8988T (cell line): ENCODE results near the gene BCO1.
"Not testable (repeated sequence)": the region's sequence is repeated elsewhere in the genome, so short reads cannot be mapped to it uniquely, and the experiment has no call there.

ENCODE experiments used
- DNase-seq: peaks from one replicate; pipeline ENCODE4 v3.0.0; 2011

BCO1 gene, protein sequence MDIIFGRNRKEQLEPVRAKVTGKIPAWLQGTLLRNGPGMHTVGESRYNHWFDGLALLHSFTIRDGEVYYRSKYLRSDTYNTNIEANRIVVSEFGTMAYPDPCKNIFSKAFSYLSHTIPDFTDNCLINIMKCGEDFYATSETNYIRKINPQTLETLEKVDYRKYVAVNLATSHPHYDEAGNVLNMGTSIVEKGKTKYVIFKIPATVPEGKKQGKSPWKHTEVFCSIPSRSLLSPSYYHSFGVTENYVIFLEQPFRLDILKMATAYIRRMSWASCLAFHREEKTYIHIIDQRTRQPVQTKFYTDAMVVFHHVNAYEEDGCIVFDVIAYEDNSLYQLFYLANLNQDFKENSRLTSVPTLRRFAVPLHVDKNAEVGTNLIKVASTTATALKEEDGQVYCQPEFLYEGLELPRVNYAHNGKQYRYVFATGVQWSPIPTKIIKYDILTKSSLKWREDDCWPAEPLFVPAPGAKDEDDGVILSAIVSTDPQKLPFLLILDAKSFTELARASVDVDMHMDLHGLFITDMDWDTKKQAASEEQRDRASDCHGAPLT

GRCh38 chr16:81238296-81239011 is at the start of gene BCO1:
TSS of gene BCO1 (plus strand) at chr16:81238689. CDS start at chr16:81238909, 220 bp downstream.
- no peak for DNase-seq

DNA sequence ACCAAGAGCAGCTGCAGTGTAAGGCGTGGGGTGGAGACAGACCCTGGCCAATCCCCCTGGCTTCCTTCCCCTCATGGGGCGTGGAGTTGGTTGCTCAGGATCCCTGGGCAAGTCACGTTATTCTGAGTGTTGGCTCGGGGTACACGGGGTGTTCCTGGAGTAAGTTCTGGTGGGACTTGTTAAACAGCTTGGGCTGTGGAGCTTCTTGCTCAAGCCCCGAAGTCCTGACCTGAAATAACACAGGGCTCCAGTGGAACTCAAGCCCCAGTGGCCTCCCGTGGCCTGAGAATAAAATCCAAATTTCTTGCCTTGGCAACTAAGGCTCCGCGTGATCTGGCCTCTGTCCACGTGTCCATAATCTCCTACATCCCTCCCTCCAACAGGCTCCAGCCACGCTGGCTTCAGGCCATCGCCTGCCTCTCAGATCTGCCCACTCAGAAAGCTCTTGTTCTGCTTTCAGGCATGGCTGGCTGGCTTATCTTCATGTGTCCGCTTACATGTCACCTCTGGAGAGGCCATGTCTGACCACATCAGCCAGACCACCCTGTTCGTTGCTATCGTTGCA is 49.3 kb upstream of the BCO1 start:
- DNase-seq, result no peak

GRCh38 chr16:81190667-81191066 is 47.8 kb upstream of the BCO1 start:
- no peak for DNase-seq

GRCh38 chr16:81195885-81196534 is 42.5 kb upstream of the BCO1 start:
- no peak for DNase-seq

GRCh38 chr16:81198635-81199034 is 39.9 kb upstream of the BCO1 start:
- no peak for DNase-seq

DNA sequence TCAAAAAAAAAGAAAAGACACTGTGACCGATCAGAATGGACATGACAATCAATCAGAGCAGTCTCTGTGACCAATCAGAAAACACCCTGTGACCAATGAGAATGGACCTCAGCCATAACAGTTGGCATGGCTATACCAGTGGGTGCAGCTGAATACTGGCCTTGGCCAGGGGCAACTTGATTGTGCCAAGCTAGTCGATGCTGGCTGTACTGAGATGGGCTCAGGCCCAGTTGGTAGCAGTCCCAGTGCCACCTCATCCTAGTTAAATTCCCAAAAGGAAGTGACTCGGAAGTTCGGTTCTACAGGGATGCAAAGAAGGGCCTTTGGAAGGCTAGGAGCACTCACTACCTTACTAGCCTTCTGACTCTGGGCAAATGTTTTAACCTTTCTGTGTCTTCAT is 37.2 kb upstream of the BCO1 start:
- DNase-seq, result no peak

- no peak for DNase-seq
Measured at GRCh38 chr16:81204798-81205680, 33.5 kb upstream of the BCO1 start.

DNA sequence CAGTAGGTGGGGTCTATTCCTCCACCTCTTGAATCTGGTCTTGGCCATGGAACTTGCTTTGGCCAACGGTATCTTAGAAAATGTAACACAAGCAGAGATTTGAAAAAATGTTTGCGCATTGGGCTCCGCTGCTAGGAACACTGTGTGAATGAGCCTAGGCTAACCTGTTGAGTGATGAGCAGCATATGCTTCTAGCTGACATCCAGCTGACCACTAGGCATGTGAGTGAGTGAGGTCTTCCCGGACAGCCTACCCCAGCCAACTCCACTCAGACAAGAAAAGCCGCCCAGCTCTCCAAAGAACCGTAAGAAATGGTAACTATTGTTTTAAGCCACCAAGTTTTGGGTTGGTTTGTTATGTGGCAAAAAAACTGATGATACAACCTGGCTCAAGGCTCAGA is 31.4 kb upstream of the BCO1 start:
- DNase-seq, result no peak

- DNase-seq, result no peak
Measured at GRCh38 chr16:81210807-81211206, 27.7 kb upstream of the BCO1 start.

DNA sequence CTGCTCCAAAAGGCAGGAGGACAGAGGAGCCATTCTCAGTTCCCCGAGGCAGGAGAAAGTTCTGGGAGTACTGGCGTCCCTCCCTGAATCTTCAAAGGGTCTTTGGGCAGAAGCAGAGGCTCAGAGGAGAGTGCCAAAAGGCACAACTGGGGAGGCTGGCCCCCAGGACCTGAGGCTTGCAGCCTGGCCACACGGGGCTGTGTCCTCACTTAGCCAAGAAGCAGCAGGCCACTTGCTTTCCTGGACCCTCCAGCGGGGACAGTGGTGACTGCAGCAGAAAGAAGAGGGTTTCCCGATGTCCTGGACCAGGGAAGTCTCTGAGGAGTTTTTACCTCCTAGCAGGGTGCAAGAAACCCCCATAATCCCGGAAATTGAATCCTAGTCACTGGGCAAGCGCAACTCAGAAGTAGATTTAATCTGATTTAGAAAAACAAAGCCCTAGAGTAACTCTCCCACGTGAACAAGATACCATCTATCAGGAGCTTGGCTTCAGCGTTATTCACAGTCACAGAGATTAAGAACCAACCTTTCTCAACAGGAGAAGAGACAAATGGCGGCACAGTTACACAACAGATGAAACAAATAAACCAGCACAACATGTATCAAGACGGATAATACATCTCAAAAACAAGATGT is 25.5 kb upstream of the BCO1 start:
- no peak for DNase-seq

- DNase-seq, result peak; percentile 84
Measured at GRCh38 chr16:81214745-81215166, 23.7 kb upstream of the BCO1 start.

DNA sequence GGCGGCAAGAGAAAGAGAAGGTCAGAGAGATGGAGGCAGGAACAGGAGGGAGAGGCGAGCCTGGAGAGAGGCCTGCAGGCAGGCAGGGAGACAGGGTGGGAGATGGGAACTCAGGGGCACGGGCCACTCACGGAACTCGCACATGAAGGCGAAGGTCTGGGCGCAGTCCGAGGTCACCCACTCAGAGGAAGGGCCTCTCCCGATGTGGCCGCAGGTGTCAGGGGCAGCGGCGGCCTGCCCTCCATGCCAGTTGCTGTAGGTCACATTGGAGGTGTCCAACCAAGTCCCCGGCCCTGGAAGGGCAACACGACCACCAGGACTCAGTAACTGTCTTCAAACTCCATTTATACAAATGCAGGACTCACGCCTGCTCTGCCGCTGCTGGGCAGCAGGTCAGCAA is 22.4 kb upstream of the BCO1 start:
- no peak for DNase-seq

GRCh38 chr16:81216706-81217105 is 21.8 kb upstream of the BCO1 start:
- no peak for DNase-seq

- no peak for DNase-seq
Measured at GRCh38 chr16:81219151-81219550, 19.3 kb upstream of the BCO1 start.

GRCh38 chr16:81220349-81220748 is 18.1 kb upstream of the BCO1 start:
- DNase-seq, result no peak

GRCh38 chr16:81221731-81222130 is 16.8 kb upstream of the BCO1 start:
- DNase-seq, result no peak

GRCh38 chr16:81224824-81225223 is 13.7 kb upstream of the BCO1 start:
- no peak for DNase-seq

DNA sequence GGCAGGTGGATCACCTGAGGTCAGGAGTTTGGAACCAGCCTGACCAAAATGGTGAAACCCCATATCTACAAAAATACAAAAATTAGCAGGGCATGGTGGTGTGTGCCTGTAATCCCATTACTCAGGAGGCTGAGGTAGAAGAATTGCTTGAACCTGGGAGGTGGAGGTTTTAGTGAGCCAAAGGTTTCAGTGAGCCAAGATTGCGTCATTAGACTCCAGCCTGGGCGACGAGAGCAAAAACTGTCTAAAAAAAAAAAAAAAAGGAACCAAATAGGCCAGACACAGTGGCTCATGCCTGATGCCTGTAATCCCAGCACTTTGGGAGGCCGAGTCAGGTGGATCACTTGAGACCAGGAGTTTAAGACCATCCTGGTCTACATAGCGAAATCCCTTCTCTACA is 12.8 kb upstream of the BCO1 start:
- not testable (repeated sequence) for DNase-seq

DNA sequence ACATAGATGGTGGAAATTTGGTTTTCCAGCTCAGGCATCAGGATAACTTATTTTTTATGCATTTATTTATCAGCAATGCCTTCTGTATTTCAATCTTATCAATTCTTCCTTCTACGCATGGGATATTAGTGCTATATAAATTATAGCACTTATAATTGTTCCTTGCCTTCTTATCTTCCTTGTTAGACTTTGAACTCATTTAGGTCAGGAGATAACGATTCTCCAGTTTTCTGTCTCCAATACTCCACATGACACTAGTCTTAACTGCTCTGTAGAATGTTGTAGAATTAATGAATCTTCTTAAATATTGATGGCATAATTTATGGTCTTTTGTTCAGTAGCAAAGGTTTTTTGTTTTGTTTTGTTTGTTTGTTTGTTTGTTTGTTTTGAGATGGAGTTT is 10.7 kb upstream of the BCO1 start:
- DNase-seq, result no peak

DNA sequence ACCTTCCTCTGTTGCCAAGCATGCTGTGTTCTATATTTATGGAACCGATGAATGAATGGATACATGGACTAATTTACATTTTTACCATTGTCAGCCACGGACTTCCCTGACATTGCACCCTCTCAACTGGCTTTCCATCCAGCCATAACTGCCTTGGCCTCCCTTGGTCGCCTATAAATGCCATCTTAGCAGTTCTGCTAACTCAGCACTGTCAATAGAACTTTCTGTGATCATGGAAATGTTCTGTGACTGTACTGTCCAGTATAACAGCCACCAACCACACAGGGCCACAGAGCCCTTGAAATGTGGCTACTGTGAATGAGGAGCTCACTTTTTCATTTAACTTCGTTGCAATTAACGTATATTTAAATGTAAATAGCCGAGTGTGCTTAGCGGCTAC is 8.7 kb upstream of the BCO1 start:
- DNase-seq, result no peak

DNA sequence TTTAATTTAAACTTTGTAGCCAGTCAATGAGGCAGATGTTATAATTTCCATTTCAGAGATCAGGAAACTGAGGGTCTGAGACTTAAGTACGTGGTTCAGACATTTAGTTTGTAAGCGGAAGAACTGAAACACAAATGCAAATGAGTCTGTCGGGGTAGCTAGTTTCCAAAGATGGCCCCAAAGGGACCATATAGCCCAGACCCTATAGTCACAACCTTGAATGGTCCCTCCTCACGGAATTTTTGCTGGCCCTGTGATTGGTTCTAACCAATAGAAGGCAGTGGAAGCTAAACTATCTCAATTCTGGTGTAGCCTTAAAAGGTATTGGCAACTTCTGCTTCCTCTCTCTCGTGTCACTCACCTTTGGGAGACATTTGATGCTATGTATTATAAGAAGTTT is 7.5 kb upstream of the BCO1 start:
- DNase-seq, result no peak
